Measurements from ENCODE around the gene ZNF43.
"Not testable (repeated sequence)": the region's sequence is repeated elsewhere in the genome, so short reads cannot be mapped to it uniquely, and the experiment has no call there.

- TF ChIP-seq EZH2 (IDR thresholded peaks at IDR 0.05); POLR2AphosphoS5 (IDR thresholded peaks at IDR 0.05; ENCODE audit: borderline replicate concordance, low read depth, low read length); FOXP2 (optimal IDR thresholded peaks at IDR 0.05; ENCODE audit: control extremely low read depth, extremely low read length, insufficient read depth): not testable (repeated sequence)
Measured at GRCh38 chr19:21885516-21885915, 49.5 kb upstream of the ZNF43 start.
